ENCODE results near the gene CRHR1.

CRHR1 gene

DNA sequence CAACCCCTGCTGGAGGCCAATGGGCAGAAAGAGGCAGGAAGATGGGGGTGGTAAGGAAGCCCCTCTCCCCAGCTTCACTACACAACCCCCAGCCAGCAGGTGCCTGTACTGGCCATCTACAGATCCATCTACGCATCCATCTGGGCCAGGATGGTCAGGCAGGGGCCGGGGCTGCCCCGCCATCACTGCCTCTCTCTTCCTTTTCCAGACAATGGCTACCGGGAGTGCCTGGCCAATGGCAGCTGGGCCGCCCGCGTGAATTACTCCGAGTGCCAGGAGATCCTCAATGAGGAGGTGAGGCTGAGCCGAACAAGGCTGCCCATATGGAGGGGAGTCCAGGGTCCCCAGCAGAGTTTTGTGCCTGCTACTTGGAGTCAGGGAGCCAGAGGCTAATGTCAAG lies 37.0 kb downstream of the CRHR1 start:
- no peak for DNase-seq (ENCODE audit: low spot score)
- POLR2A ChIA-PET (ENCODE audit: low non-redundant PET), result no interaction called here
- CTCF ChIA-PET, result no interaction called here
- TF ChIP-seq, protein P1, sequence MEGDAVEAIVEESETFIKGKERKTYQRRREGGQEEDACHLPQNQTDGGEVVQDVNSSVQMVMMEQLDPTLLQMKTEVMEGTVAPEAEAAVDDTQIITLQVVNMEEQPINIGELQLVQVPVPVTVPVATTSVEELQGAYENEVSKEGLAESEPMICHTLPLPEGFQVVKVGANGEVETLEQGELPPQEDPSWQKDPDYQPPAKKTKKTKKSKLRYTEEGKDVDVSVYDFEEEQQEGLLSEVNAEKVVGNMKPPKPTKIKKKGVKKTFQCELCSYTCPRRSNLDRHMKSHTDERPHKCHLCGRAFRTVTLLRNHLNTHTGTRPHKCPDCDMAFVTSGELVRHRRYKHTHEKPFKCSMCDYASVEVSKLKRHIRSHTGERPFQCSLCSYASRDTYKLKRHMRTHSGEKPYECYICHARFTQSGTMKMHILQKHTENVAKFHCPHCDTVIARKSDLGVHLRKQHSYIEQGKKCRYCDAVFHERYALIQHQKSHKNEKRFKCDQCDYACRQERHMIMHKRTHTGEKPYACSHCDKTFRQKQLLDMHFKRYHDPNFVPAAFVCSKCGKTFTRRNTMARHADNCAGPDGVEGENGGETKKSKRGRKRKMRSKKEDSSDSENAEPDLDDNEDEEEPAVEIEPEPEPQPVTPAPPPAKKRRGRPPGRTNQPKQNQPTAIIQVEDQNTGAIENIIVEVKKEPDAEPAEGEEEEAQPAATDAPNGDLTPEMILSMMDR (conservative IDR thresholded peaks at IDR 0.05; ENCODE audit: low read depth), result no peak
- H3K27ac ChIP-seq, result no peak overlapping the region

DNA sequence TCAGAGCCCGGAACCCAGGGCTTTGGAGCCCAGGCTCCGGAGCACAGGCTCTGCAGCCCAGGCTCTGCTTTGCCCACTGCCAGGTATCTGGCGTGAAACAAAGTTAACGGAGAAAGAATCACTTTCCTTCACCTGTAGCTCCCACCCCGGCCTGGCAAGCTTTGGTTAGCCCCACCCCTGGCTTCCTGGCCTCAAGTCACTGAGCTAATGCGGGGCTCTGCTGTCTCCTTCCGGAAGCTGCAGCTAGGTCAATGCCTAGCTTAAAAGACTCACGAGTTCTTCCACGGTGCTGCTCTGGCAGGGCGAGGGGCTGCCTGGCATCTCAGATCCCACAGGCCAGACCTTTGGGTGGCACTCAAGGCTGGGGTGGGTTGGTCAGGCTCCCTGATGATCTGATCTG lies 39.5 kb downstream of the CRHR1 start:
- TF ChIP-seq, protein P1 (conservative IDR thresholded peaks at IDR 0.05; ENCODE audit: low read depth), result no peak
- H3K27ac ChIP-seq, result no peak overlapping the region
- POLR2A ChIA-PET (ENCODE audit: low non-redundant PET), result no interaction called here
- CTCF ChIA-PET, result interaction anchor here (0.6 to 0.7 kb wide), 3 partner anchors 9 to 11 kb away, joined by 3 to 5 read pairs (median 3); no protein-coding TSS in a partner anchor
- DNase-seq (ENCODE audit: low spot score), result no peak

DNA sequence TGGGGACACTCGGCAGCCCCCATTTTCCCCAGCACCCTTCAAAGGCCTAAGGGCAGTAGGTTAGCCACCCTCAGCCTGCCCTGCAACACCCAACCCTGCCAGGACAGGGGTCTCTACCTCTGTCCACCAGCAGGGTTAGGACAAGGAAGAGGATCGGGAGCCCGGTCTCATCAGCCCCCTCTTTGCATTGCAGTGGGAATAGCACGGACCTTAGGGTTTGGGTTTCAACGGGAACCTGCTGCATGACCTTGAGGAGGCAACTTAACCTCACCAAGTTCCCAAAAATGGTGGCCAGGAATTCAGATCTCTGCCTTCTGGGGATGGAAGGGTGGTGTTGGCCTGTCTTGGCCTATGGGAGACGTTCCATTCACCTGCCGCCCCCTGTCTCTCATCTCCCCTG lies 40.4 kb downstream of the CRHR1 start:
- no peak for DNase-seq (ENCODE audit: low spot score)
- TF ChIP-seq, protein P1 (conservative IDR thresholded peaks at IDR 0.05; ENCODE audit: low read depth), result no peak
- POLR2A ChIA-PET (ENCODE audit: low non-redundant PET), result no interaction called here
- CTCF ChIA-PET, result interaction anchor here (0.7 kb wide), 1 partner anchor 9 kb away, joined by 5 read pairs; no protein-coding TSS in a partner anchor
- H3K27ac ChIP-seq, result no peak overlapping the region

DNA sequence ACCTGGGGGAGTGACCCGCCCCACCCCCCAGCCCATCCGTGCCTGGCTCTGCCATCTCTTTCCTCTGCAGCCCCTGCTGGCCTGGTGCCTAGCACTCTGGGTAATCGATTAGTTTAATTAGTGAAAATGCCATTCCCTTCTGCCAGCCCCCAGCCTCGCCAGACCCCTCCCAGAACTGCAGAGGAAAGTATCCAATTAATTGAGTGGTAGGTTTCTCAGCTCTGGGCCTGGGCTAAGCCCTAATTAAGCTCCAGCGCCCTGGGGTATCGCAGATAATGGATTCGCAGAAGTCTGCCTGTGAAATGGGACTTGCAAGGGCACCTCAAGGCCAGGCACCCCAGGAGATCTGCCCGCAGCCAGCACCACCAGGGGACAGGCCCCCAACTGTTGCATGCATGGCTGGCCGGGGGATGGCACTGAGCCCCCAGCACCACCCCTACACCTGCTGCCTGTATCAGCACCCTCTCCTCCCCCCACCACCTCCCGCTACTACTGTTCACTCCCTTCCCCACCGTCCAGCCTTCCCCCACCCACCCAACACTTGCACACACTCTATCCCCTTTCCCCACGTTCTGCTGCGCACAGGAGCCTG lies 40.9 kb downstream of the CRHR1 start:
- ChIA-PET POLR2A (ENCODE audit: low non-redundant PET) (no interaction called here), CTCF (no interaction called here)
- H3K27ac ChIP-seq, result no peak overlapping the region
- no peak for DNase-seq (ENCODE audit: low spot score)
- TF ChIP-seq, protein P1 (conservative IDR thresholded peaks at IDR 0.05; ENCODE audit: low read depth), result no peak

DNA sequence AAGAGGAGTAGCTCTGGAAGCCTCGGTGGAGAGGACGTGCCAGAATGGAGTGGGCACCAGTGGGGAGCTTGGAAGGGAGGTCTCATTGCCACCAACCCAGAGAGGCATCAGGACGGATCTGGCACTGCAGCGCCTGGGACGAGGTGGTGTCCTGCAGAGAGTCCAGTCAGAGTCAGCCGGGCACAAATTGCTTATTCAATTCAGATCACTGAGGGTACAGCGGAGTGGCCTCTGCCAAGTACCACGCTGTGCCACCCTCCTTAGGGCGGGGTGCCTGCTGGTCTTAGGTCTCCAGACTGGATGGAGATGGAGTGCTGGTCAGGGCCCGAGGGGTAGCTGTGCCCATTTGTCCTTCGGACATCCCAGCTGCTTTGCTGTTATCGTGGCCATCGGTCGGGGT lies 41.7 kb downstream of the CRHR1 start:
- POLR2A ChIA-PET (ENCODE audit: low non-redundant PET), result no interaction called here
- CTCF ChIA-PET, result no interaction called here
- no peak overlapping the region for H3K27ac ChIP-seq
- TF ChIP-seq, protein P1 (conservative IDR thresholded peaks at IDR 0.05; ENCODE audit: low read depth), result no peak
- no peak for DNase-seq (ENCODE audit: low spot score)

DNA sequence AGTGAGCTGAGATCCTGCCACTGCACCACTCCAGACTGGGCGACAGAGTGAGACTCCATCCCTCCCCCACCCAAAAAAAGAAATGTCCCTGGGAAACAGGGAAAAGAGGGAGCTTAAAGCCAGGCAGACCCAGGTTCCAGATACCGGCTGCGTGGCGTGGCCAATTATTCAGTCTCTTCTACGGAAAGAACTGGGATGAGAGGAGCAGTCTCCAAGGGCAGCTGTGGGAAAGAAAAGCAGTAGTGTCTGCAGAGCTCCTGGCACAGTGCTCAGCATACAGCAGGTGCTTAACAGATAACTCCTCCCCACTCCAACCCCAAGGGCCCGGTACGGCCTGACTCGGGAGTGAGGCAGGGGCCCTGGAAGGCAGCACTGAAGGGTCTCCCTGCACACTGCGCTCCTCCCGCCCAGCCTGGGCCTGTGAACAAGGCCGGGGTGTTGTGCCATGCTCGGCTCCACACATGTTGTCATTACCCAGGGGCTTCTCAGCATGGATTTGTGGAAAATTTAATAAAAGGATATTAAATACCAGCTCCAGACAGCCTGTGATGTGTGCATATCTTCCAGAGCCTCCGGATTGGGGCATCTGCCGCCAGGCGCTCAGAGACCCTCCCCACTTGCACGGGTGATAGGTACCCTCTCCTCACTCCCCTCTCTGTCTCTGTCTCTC lies 42.9 kb downstream of the CRHR1 start:
- TF ChIP-seq, protein P1 (conservative IDR thresholded peaks at IDR 0.05; ENCODE audit: low read depth), result no peak
- CTCF ChIA-PET, result interaction anchor here (0.7 kb wide), 2 partner anchors 49 to 62 kb away, joined by 3 to 4 read pairs; no protein-coding TSS in a partner anchor
- DNase-seq (ENCODE audit: low spot score), result no peak
- H3K27ac ChIP-seq, result no peak overlapping the region
- POLR2A ChIA-PET (ENCODE audit: low non-redundant PET), result no interaction called here
